Activated CD4-positive, alpha-beta T cell treated with anti-CD3 and anti-CD28 coated beads, Interleukin-2, amount 50 U/mL, for 1 hour (primary cell): ENCODE results near the gene YWHAG.
A peak's percentile ranks its signal among the peaks of the same experiment; 100 is the strongest.
"Not testable (repeated sequence)": the region's sequence is repeated elsewhere in the genome, so short reads cannot be mapped to it uniquely, and the experiment has no call there.

Source experiments
- DNase-seq: peaks from one replicate; pipeline ENCODE4 v3.0.0-alpha.2; 2020

YWHAG gene

GRCh38 chr7:76377186-76377918 lies 18.6 kb upstream of the YWHAG start:
- no peak for DNase-seq

DNA sequence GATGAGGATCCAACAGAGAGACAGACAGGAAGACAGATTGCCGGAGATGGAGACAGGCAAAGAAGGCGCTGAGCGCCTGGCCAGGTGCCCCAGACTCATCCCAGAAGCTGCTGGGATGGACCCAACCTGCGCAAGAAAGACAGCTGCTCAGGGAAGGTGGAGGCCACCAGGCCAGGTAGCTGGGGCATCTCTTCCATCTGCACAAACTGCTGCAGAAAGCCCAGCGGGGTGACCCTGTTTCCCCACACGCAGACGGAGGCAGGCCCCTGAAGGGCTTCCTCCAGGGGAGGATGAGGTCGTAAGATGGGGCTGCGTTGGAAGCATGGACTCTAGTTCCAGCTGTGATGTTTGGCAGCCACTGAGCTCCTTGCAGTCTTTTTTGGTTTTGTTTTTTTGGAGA lies 16.5 kb upstream of the YWHAG start:
- no peak for DNase-seq

GRCh38 chr7:76372984-76373833 lies 14.4 kb upstream of the YWHAG start:
- DNase-seq: no peak

DNA sequence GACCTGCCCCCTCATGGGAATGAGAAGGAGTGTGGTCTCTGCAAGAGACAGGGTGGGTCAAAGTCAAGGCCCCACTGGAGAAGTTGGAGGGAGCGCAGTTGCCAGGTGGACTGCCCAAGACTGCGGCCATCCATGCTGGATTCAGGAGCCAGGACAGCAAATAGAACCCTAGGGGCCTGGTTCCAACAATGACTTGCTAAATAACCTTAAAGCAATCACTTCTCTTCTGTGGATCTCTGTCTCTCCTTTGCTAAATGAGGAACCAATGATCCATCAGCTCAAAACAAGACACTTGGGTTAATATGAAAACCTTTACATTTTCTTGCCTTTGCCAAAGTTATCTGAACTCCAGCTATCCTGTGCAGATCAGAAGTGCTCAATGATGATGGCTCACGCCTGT lies 12.6 kb upstream of the YWHAG start:
- DNase-seq: no peak

- no peak for DNase-seq
Observed at GRCh38 chr7:76369018-76369417, 10.2 kb upstream of the YWHAG start.

- DNase-seq: no peak
Observed at GRCh38 chr7:76368190-76368589, 9.4 kb upstream of the YWHAG start.

GRCh38 chr7:76364198-76364584 lies 5.4 kb upstream of the YWHAG start:
- no peak for DNase-seq

- DNase-seq: not testable (repeated sequence)
Observed at GRCh38 chr7:76363754-76364153, 5.0 kb upstream of the YWHAG start.

- no peak for DNase-seq
Observed at GRCh38 chr7:76359978-76360638, 1.3 kb upstream of the YWHAG start.

DNA sequence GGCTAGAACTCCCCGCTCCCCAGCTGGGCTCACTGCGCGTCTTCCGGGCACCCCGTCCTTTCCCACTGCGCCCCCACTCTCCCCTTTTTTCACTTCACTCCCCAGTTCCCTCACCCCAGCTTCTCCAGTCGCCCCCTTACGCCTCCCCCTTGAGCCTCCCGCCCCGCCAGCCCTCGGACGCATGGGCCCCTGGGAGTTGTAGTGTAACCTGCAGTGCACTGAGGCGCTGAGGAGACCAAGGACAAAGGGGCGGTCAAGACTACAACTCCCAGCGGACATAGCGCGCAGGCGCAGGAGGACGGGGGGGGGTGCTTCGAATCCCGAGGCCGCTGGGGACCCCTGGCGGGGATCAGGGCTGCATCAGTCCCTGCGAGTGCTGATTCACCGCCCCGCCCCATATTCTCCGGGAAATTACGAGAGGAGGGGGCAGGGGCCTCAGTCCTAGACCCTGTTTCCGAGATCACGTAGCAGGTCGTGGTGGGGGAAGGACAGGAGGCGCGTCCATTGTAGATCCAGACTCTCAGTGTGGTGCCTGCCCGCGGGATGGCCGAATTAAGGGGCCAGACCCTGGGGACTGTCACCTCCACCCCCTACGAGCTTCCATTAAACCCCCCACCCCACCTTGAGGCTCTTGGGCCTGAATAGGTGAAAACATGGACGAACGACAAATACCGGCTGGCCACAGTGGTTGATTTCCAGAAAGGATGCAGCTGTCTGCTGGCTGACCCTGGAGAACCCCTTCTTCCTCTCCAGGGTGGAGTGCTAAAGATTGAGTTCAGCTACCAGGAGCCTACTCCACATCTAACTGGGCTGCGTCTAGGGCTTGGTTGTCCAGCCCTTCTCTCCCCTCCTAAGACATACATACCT lies 553 bp upstream of the YWHAG start:
- peak; percentile 91 for DNase-seq

- DNase-seq: peak; percentile 28
Observed at GRCh38 chr7:76358011-76358480, 745 bp downstream of the YWHAG start.

GRCh38 chr7:76357475-76358010 lies 1.2 kb downstream of the YWHAG start:
- DNase-seq: no peak

- DNase-seq: no peak
Observed at GRCh38 chr7:76356823-76357222, 2.0 kb downstream of the YWHAG start.

DNA sequence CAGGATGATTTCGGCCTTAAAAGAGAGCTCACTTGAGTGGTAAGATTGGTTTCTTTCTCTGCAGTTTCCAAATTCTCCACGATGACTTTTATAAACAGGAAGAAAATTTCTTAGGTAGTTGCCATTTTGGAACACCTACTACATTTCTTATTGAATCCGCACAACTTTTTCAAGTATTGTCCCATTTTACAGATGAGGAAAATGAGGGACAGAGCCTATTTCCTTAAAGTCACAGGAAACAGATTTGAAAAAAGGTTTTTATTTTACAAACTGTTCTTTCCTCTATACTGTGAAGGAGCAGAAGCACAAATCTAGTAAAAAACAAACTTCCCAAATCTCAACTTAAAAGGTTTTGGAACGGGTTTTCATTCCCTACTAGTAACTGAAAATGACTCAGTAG lies 2.7 kb downstream of the YWHAG start:
- no peak for DNase-seq

GRCh38 chr7:76354981-76355730 lies 3.6 kb downstream of the YWHAG start:
- DNase-seq: no peak

- DNase-seq: no peak
Observed at GRCh38 chr7:76354516-76354915, 4.3 kb downstream of the YWHAG start.

- no peak for DNase-seq
Observed at GRCh38 chr7:76353744-76354143, 5.0 kb downstream of the YWHAG start.

DNA sequence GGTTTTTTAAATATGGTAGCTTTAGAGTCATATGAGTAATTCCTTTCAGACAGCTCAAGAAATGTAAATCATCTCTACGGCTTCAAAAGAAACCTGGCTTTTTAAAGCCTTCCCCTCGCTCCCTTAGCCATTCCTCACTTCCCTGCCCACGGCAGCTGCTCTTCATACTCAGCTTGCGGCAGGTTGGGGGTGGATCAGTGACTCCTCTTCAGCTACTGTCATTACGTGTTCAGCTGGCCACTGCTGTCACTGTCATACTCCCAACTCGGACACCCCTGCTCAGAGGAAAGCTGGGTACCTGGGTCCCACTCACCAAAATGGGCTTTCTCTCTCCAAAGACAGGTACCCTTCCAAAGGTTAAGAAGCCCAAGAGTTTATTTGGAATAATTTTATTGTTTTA lies 6.6 kb downstream of the YWHAG start:
- no peak for DNase-seq

DNA sequence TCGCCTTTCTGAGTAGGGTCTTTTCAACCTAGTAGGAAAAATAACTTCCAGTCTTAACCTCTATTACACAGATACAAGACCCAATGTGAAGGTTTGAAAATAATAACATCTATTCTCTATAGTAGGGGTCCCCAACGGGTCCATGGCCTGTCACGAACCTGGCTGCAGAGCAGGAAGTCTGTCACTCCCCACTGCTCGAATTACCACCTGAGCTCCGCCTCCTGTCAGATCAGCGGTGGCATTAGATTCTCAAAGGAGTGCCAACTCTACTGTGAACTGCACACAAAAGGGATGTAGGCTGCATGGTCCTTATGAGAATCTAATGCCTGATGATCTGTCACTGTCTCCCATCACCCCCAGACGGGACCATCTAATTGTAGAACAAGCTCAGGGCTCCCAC lies 7.4 kb downstream of the YWHAG start:
- DNase-seq: no peak

DNA sequence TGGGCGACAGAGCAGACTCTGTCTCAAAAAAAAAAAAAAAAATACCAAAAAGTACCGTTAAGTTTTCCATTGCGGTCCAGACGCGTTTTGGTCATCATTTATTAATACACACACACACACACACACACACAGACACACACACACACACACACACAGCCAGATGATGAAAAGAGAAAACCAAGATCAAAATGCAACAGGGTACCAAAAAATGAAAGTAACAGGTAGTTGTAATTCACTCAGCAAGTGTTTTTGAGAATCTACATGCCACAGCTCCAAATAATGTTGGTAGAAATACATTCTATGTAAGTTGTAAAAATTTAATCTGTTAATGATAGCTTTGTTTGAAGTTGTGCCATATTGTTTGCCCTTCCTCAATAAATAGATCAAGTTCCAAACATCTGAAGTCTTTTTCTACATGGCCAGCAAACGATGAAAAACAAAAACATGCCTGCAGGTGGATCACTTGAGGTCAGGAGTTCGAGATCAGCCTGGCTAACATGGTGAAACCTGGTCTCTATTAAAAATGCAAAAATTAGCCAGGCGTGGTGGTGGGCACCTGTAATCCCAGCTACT lies 9.4 kb downstream of the YWHAG start:
- no peak for DNase-seq

DNA sequence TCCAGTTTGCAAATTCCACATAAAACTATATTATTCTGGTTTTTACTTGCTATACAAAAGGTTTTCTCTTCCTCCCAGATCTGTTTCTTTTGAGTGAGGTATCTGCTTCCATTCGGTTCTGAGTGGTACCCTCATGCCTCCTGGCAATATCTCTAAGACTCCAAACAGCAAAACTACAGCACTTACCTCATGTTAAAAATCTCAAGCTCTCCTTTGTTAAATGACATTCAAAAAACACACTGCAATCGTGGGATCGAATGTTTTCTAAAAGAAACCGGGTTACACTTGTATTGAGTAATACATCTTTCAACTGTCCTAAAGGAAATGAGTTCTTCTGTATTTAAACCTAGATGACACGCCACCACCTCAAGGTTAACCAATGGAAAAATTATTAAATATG lies 11.1 kb downstream of the YWHAG start:
- DNase-seq: no peak
